ENCODE results near the gene CTCFL.

- TF ChIP-seq TAF1 (IDR thresholded peaks at IDR 0.05; ENCODE audit: low read depth) (no peak), YY1 (IDR thresholded peaks at IDR 0.05; ENCODE audit: low read depth) (no peak), CEBPB (IDR thresholded peaks at IDR 0.05) (no peak)
Measured at GRCh38 chr20:57530327-57530981, 5.5 kb upstream of the CTCFL start.
